Measurements from ENCODE around the gene LENEP.

LENEP gene

GRCh38 chr1:154966111-154966510, 27.3 kb upstream of the LENEP start:
- H3K4me3 ChIP-seq (ENCODE audit: low read depth, low read length), result no peak overlapping the region
- no peak for TF ChIP-seq CTCF (IDR thresholded peaks at IDR 0.05; ENCODE audit: control insufficient read depth, extremely low read depth, insufficient read depth)
- no peak for DNase-seq (ENCODE audit: low read depth)

- no peak for TF ChIP-seq CTCF (IDR thresholded peaks at IDR 0.05; ENCODE audit: control insufficient read depth, extremely low read depth, insufficient read depth)
- no peak overlapping the region for H3K4me3 ChIP-seq (ENCODE audit: low read depth, low read length)
- no peak for DNase-seq (ENCODE audit: low read depth)
These were observed 25.9 kb upstream of the LENEP start for GRCh38 chr1:154967331-154967950.

GRCh38 chr1:154968731-154969130, 24.7 kb upstream of the LENEP start:
- peak overlapping the region; percentile 59 for H3K4me3 ChIP-seq (ENCODE audit: low read depth, low read length)
- no peak for DNase-seq (ENCODE audit: low read depth)
- no peak for TF ChIP-seq CTCF (IDR thresholded peaks at IDR 0.05; ENCODE audit: control insufficient read depth, extremely low read depth, insufficient read depth)

GRCh38 chr1:154969246-154969645, 24.1 kb upstream of the LENEP start:
- peak overlapping the region; percentile 59 for H3K4me3 ChIP-seq (ENCODE audit: low read depth, low read length)

GRCh38 chr1:154969860-154970452, 23.4 kb upstream of the LENEP start:
- DNase-seq (ENCODE audit: low read depth), result no peak
- peak overlapping the region; percentile 59 for H3K4me3 ChIP-seq (ENCODE audit: low read depth, low read length)
- no peak for TF ChIP-seq CTCF (IDR thresholded peaks at IDR 0.05; ENCODE audit: control insufficient read depth, extremely low read depth, insufficient read depth)

More at GRCh38 chr1:154969246-154969645, 24.1 kb upstream of the LENEP start:
- DNase-seq (ENCODE audit: low read depth), result no peak
- no peak for TF ChIP-seq CTCF (IDR thresholded peaks at IDR 0.05; ENCODE audit: control insufficient read depth, extremely low read depth, insufficient read depth)

- peak; percentile 50 for DNase-seq (ENCODE audit: low read depth)
- TF ChIP-seq CTCF (IDR thresholded peaks at IDR 0.05; ENCODE audit: control insufficient read depth, extremely low read depth, insufficient read depth), result no peak
- peak within 1 kb of the TSS; percentile 59 for H3K4me3 ChIP-seq (ENCODE audit: low read depth, low read length)
These were observed 22.6 kb upstream of the LENEP start, which contains the start of gene SHC1 for GRCh38 chr1:154970631-154971340. Gene SHC1, minus strand, starts transcription at chr1:154970747. Its CDS starts 221 bp downstream, at chr1:154970526.

Measured in LNCaP clone FGC (cell line).